Measurements from ENCODE around the gene TRAF3. TPM values are rescaled to one million over a fixed set of nuclear protein-coding genes. Genes with fewer than 3 reads are reported as not detected.

TRAF3 gene
- total RNA-seq, 1 donor from 2014 or later: 25.9 TPM

DNA sequence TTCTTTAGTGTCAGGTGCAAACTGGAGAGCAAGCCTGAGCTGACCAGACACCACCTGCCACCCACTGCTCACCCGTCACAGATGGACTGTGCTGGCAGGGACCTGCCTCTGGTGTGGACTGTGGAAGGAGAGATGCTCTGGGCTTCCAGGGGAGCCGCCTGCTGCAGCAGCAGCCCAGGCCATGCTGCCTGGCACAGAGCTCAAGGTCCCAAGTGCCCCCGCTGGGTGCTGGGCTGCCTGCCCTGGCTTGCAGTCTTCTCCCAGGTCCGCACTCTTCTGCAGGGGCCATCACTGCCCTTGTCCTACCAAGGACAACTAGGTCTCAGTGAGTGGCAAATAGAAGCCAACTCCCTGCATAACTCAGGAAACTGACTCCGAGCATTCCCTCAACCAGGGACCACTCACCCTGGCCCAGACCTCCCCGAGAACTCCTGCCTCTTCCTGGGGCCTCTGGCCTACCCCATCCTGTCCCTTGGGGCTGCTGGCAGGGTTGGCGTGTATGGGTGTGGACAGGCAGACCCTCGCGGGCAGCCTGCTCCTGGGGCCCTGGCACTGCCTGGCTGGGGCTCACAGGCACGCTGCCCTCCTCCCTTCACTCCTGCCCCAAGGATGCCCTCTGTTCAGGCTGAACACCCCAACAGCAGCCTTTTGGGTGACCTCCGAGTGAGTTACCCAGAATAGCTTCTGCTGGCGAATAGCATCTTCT, 154.5 kb downstream of the TRAF3 start:
- no peak for DNase-seq (ENCODE audit: low read depth)
- Histone ChIP-seq H2AFZ (ENCODE audit: low read depth, low read length) (no peak overlapping the region), H3K4me2 (ENCODE audit: low read length) (no peak overlapping the region), H3K27ac (ENCODE audit: low read depth, low read length) (no peak overlapping the region), H3K27me3 (ENCODE audit: insufficient read depth, low read length) (peaks cover 21% of the 10 kb centered on the region), H3K4me3 (ENCODE audit: insufficient read depth, low read depth, low read length) (no peak overlapping the region), H3K79me2 (ENCODE audit: insufficient read depth, low read length) (no peaks in the 10 kb centered on the region), H3K4me1 (ENCODE audit: insufficient read depth, low read length) (peaks cover 22% of the 10 kb centered on the region), H4K20me1 (ENCODE audit: insufficient read depth, low read length) (peaks cover 49% of the 10 kb centered on the region), H3K9ac (ENCODE audit: low read length) (no peak overlapping the region), H3K9me3 (ENCODE audit: insufficient read depth, low read depth, low read length) (no peaks in the 10 kb centered on the region), H3K36me3 (ENCODE audit: insufficient read depth, low read length) (peaks cover 8% of the 10 kb centered on the region)
- peaks cover 4% of the 10 kb centered on the region for H3K27me3 Mint-ChIP-seq (ENCODE audit: low read depth, unreplicated experiment)
- H3K4me1 Mint-ChIP-seq (ENCODE audit: low read depth, unreplicated experiment): peaks cover 2% of the 10 kb centered on the region
- H3K27ac Mint-ChIP-seq (ENCODE audit: unreplicated experiment): peak overlapping the region; percentile 72
- FAIRE-seq: no peak
- TF ChIP-seq CTCF (IDR thresholded peaks at IDR 0.05; ENCODE audit: insufficient read depth, low read depth, low read length) (no peak), EZH2 (IDR thresholded peaks at IDR 0.05; ENCODE audit: insufficient read depth, low read length) (no peak)
- peaks cover 8% of the 10 kb centered on the region for H3K36me3 Mint-ChIP-seq (ENCODE audit: low read depth, unreplicated experiment)
- peak overlapping the region; percentile 57 for H3K4me3 Mint-ChIP-seq (ENCODE audit: unreplicated experiment)
- H3K9me3 Mint-ChIP-seq (ENCODE audit: unreplicated experiment): no peaks in the 10 kb centered on the region

GRCh38 chr14:102932484-102933248, 155.4 kb downstream of the TRAF3 start:
- no peak overlapping the region for H3K4me3 ChIP-seq (ENCODE audit: insufficient read depth, low read depth, low read length)
- Mint-ChIP-seq H3K4me3 (ENCODE audit: unreplicated experiment) (no peak overlapping the region), H3K36me3 (ENCODE audit: low read depth, unreplicated experiment) (peaks cover 13% of the 10 kb centered on the region), H3K4me1 (ENCODE audit: low read depth, unreplicated experiment) (peaks cover 2% of the 10 kb centered on the region), H3K27ac (ENCODE audit: unreplicated experiment) (no peak overlapping the region), H3K9me3 (ENCODE audit: unreplicated experiment) (no peaks in the 10 kb centered on the region), H3K27me3 (ENCODE audit: low read depth, unreplicated experiment) (no peaks in the 10 kb centered on the region)
- H3K27ac ChIP-seq (ENCODE audit: low read depth, low read length): no peak overlapping the region
- no peak overlapping the region for H3K9ac ChIP-seq (ENCODE audit: low read length)
- H3K9me3 ChIP-seq (ENCODE audit: insufficient read depth, low read depth, low read length): no peaks in the 10 kb centered on the region
- peaks cover 52% of the 10 kb centered on the region for H4K20me1 ChIP-seq (ENCODE audit: insufficient read depth, low read length)
- peaks cover 22% of the 10 kb centered on the region for H3K4me1 ChIP-seq (ENCODE audit: insufficient read depth, low read length)
- peaks cover 18% of the 10 kb centered on the region for H3K27me3 ChIP-seq (ENCODE audit: insufficient read depth, low read length)
- no peak for DNase-seq (ENCODE audit: low read depth)
- no peak overlapping the region for H2AFZ ChIP-seq (ENCODE audit: low read depth, low read length)
- H3K4me2 ChIP-seq (ENCODE audit: low read length): no peak overlapping the region
- H3K79me2 ChIP-seq (ENCODE audit: insufficient read depth, low read length): no peaks in the 10 kb centered on the region
- no peak for FAIRE-seq
- TF ChIP-seq EZH2 (IDR thresholded peaks at IDR 0.05; ENCODE audit: insufficient read depth, low read length): no peak
- TF ChIP-seq CTCF (IDR thresholded peaks at IDR 0.05; ENCODE audit: insufficient read depth, low read depth, low read length): no peak
- H3K36me3 ChIP-seq (ENCODE audit: insufficient read depth, low read length): peaks cover 14% of the 10 kb centered on the region

Measured in astrocyte (in vitro differentiated cells and primary cell).